ENCODE results near the gene ASAP2. TPM values are rescaled to one million over a fixed set of nuclear protein-coding genes. Genes with fewer than 3 reads are reported as not detected.

The ASAP2 gene
- total RNA-seq, 2 experiments from 2014 or later = 0.27 TPM; not detected in 1

GRCh38 chr2:9331704-9332103 is 125.1 kb downstream of the ASAP2 start:
- intact Hi-C loops (cut with micrococcal nuclease; ENCODE audit: unreplicated experiment) = no loop called here
- TF ChIP-seq EZH2phosphoT487 (IDR thresholded peaks at IDR 0.05; ENCODE audit: borderline replicate concordance, low read depth, low read length) = no peak
- no peak for TF ChIP-seq CTCF (conservative IDR thresholded peaks at IDR 0.05; ENCODE audit: low read length)
- CTCF ChIA-PET (ENCODE audit: unreplicated experiment) = no interaction called here

GRCh38 chr2:9332136-9332852 is 125.7 kb downstream of the ASAP2 start:
- H3K4me1 ChIP-seq (ENCODE audit: insufficient read depth, low read length, poor library complexity, severe bottlenecking) = peaks cover 14% of the 10 kb centered on the region
- intact Hi-C loops (cut with micrococcal nuclease; ENCODE audit: unreplicated experiment) = no loop called here
- H3K9me3 ChIP-seq (ENCODE audit: low read length) = no peaks in the 10 kb centered on the region
- no peaks in the 10 kb centered on the region for H4K20me1 ChIP-seq (ENCODE audit: insufficient read depth, low read length)
- H3K36me3 ChIP-seq (ENCODE audit: insufficient read depth, low read length) = no peaks in the 10 kb centered on the region
- no peak for DNase-seq (ENCODE audit: low spot score)
- no peak overlapping the region for H2AFZ ChIP-seq (ENCODE audit: low read length)
- TF ChIP-seq EZH2phosphoT487 (IDR thresholded peaks at IDR 0.05; ENCODE audit: borderline replicate concordance, low read depth, low read length) = no peak
- H3K4me2 ChIP-seq (ENCODE audit: low read length) = no peak overlapping the region
- no peaks in the 10 kb centered on the region for H3K9me2 ChIP-seq (ENCODE audit: insufficient read depth, low read length)
- BruUV-seq (replicated peaks) = no TSS peak
- H3K27ac ChIP-seq (ENCODE audit: low read depth, low read length, poor library complexity, severe bottlenecking) = no peak overlapping the region
- POLR2A ChIA-PET = interaction anchor here (0.5 to 0.7 kb wide), 2 partner anchors 11 to 1283 kb away, joined by 3 read pairs; no protein-coding TSS in a partner anchor
- no peak overlapping the region for H3K4me3 ChIP-seq (ENCODE audit: low read depth, low read length, poor library complexity, severe bottlenecking)
- no peaks in the 10 kb centered on the region for H3K79me2 ChIP-seq (ENCODE audit: insufficient read depth, low read depth, low read length)
- CTCF ChIA-PET (ENCODE audit: unreplicated experiment) = no interaction called here

More at GRCh38 chr2:9331704-9332103, 125.1 kb downstream of the ASAP2 start:
- Histone ChIP-seq H3K36me3 (ENCODE audit: insufficient read depth, low read length) (no peaks in the 10 kb centered on the region), H3K4me2 (ENCODE audit: low read length) (no peak overlapping the region), H3K27ac (ENCODE audit: low read depth, low read length, poor library complexity, severe bottlenecking) (no peak overlapping the region), H3K4me1 (ENCODE audit: insufficient read depth, low read length, poor library complexity, severe bottlenecking) (peaks cover 14% of the 10 kb centered on the region), H3K4me3 (ENCODE audit: low read depth, low read length, poor library complexity, severe bottlenecking) (no peak overlapping the region), H3K9me3 (ENCODE audit: low read length) (no peaks in the 10 kb centered on the region), H2AFZ (ENCODE audit: low read length) (no peak overlapping the region), H3K79me2 (ENCODE audit: insufficient read depth, low read depth, low read length) (no peaks in the 10 kb centered on the region), H4K20me1 (ENCODE audit: insufficient read depth, low read length) (no peaks in the 10 kb centered on the region), H3K9me2 (ENCODE audit: insufficient read depth, low read length) (no peaks in the 10 kb centered on the region)
- POLR2A ChIA-PET = no interaction called here
- no TSS peak for BruUV-seq (replicated peaks)
- DNase-seq (ENCODE audit: low spot score) = no peak

GRCh38 chr2:9332853-9333245 is 126.2 kb downstream of the ASAP2 start:
- Histone ChIP-seq H3K9me3 (ENCODE audit: low read length) (no peaks in the 10 kb centered on the region), H3K27ac (ENCODE audit: low read depth, low read length, poor library complexity, severe bottlenecking) (no peak overlapping the region), H4K20me1 (ENCODE audit: insufficient read depth, low read length) (no peaks in the 10 kb centered on the region), H2AFZ (ENCODE audit: low read length) (no peak overlapping the region), H3K4me2 (ENCODE audit: low read length) (no peak overlapping the region), H3K79me2 (ENCODE audit: insufficient read depth, low read depth, low read length) (no peaks in the 10 kb centered on the region), H3K4me3 (ENCODE audit: low read depth, low read length, poor library complexity, severe bottlenecking) (no peak overlapping the region), H3K36me3 (ENCODE audit: insufficient read depth, low read length) (no peaks in the 10 kb centered on the region), H3K4me1 (ENCODE audit: insufficient read depth, low read length, poor library complexity, severe bottlenecking) (peaks cover 14% of the 10 kb centered on the region), H3K9me2 (ENCODE audit: insufficient read depth, low read length) (no peaks in the 10 kb centered on the region)
- POLR2A ChIA-PET = interaction anchor here (0.7 kb wide), 1 partner anchor 1282 kb away, joined by 3 read pairs; no protein-coding TSS in a partner anchor
- CTCF ChIA-PET (ENCODE audit: unreplicated experiment) = no interaction called here
- no peak for DNase-seq (ENCODE audit: low spot score)
- no peak for TF ChIP-seq CTCF (conservative IDR thresholded peaks at IDR 0.05; ENCODE audit: low read length)
- TF ChIP-seq EZH2phosphoT487 (IDR thresholded peaks at IDR 0.05; ENCODE audit: borderline replicate concordance, low read depth, low read length) = no peak
- intact Hi-C loops (cut with micrococcal nuclease; ENCODE audit: unreplicated experiment) = loop anchor here (1.0 kb wide), 1 partner anchor 191 kb away; no protein-coding TSS in a partner anchor
- BruUV-seq (replicated peaks) = no TSS peak
